ENCODE measurements around the gene SCAANT1.
A peak's percentile ranks its signal among the peaks of the same experiment; 100 is the strongest.

SCAANT1 gene

DNA sequence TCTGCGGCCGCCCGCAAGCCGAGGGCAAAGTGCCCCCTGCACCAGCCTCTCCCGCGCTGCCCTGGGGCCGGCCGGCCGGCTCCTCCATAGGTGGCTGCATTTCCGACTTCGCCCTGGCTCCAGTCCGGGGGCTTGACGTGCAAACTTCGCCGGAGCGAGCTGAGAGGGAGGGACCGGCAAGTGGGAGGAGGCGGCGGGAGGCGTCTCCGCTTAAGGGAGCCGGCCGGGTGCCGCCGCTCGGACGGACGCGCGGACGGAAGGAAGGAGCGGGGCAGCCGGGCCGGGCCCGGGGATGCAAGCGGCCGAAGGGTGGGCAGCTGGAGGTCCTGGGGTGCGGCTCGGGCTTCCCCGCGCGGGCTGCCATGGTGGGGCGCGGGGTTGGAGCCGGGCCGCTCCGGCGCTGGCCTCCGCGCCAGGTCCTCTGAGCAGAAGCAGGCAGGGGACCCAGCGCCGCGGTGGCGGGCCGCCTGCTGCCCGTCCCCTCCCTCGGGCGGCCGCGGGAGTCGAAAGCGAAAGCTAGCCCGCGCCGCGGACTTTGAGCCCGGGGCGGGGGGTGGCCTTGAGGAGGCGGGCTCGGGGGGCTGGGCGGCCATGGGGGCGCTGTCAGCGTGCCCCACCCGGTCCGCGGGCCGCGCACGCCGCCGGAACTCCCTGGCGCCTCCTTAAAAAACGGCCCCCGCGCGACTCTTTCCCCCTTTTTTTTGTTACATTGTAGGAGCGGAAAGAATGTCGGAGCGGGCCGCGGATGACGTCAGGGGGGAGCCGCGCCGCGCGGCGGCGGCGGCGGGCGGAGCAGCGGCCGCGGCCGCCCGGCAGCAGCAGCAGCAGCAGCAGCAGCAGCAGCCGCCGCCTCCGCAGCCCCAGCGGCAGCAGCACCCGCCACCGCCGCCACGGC, at the start of gene SCAANT1:
TSS of gene SCAANT1 (minus strand) at position 511 of the 895 bp plus-strand sequence.
- DNase-seq: peak; percentile 36 to 84

DNA sequence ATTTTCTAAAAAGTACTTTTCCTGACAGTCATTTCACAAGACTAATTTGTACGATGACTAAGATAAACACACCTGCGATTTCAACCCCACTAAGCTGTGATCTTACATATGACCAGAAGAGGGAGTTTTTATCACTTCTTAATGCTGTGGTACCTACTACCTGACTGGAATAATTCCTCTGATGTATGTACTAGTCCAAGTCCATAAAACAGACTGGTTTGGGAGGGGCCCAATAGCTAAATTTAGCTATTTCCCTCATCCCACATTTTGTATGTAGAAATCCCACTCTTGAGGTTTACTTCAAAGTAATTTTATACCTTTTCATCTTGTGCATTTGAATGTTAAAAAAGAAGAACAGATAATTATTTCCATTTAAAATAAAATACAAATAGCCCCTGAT, 49.7 kb upstream of the SCAANT1 start:
- DNase-seq: peak; percentile 23 to 54

DNA sequence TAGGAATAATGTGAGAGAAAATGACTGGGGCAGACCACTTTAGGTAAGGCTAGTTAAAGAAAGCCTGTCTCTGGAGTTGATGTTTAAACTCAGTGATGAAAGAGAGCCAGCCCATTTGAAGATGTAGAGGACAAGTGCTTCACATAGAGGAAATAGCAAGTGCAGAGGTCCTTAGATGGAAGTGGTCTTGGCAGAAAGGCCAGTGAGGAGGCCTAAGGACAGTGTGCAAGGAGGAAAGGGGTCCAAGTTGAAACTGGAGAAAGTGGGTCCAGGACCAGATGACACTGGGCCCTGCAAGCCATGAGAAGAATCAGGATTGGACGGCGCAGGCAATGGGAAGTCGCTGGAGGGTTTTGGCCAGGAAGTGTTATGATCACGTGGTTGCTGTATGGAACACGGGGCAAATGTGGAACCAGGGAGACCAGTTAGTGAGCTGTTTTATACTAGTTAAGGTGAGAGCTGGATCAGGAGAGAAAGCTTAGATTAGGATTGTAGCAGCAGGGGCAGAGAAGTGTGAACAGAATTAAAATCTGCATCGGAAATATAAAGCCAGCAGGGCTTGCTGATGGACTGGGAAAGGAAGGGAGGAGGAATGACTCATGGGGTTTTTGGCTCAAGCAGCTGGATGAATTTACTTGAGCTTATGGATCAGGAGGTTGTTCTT, 48.0 kb upstream of the SCAANT1 start:
- DNase-seq: no peak

DNA sequence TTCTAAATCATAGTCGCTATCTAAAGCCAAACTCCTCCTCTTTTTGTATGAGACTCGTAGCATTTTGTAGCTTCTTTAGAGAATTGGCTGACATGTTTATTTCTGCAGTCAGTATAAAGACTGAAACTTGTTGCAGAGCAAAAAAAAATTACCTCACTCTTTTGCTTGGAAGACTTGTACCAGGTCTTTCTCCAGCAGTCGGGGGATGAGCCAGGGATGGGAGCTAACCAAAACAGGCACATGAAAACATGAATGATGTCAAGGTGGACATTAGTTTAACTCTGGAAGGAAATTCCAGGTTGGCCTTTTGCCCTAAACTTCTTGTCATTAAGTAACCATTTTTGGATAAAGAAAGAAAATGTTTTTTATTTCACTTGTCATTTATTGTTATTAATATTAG, 47.0 kb upstream of the SCAANT1 start:
- DNase-seq: no peak

DNA sequence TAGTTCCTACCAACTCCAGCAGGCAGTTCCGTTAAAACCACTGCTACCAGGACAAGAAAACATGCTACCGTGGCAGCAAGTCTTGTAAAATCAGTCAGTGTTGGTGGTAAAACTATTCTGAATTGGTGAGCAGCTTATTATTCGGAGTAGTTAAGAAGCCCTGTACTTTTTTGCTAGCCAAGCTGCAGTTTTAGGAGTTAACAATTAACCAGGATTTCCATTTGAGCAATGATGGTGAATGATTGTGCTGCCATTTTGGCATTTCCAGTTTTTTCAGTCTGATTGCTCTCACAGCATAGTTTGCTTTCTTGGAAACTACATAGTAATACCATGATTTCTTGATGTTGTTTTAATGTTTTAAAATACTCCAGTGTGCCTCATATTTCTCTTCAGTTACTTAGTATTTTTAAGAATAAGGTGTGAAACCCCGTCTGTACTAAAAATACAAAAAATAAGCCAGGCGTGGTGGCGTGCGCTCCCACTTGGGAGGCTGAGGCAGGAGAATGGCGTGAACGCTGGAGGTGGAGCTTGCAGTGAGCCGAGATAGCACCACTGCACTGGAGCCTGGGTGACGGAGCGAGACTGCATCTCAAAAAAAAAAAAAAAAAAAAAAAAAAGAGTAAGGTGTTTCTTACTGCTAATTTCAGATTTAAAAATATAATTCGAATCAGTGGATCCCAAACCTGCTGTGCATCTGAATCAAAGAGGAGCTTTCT, 43.8 kb upstream of the SCAANT1 start:
- no peak for DNase-seq

DNA sequence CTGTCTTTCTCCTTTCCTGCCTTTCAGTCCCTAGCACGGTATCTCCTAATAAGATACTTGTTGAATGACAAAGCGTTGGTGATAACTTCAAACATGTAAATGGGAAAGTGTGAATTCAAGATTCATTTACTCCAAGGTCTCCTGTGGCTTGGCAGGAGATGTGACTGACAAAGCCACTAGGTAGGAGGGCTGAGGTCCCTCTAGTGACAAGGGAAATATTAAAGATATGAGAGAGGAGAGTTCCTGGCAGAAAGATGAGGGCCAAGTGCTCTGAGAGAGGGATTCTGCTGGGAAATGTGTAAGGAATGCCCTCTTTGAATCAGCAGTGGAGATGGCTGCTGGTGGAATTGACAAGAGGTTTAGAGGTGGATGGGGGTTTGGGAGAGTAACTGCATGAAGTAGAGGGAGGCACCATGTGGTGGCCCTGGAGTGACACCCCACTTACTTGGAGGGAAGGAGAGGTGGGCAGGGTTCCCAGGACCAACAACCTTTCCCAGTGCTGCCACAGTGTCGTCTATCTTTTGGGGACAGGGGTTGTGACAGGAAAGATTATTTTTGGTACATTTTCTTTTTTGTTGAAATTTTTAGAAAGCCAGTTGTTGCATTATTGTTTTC, 43.0 kb upstream of the SCAANT1 start:
- DNase-seq: no peak

DNA sequence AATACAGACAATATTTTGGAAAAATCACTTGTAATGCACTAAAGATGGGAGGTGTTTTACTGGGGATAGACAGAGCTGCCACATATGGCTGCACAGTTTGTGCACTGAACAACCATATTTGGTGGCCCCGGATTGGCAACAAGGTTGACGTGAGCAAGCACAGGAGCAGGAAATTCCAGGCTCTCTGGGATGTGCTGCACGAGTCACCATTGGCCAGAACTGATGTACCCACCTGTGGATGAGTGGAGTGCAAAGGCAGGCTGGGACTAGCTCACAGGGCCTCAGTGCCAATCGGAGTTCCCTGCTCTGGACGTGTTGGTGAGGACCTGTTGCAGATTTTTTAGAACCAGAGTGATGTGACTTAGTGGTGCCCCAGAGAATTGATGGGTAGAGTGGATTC, 42.0 kb upstream of the SCAANT1 start:
- DNase-seq: no peak

DNA sequence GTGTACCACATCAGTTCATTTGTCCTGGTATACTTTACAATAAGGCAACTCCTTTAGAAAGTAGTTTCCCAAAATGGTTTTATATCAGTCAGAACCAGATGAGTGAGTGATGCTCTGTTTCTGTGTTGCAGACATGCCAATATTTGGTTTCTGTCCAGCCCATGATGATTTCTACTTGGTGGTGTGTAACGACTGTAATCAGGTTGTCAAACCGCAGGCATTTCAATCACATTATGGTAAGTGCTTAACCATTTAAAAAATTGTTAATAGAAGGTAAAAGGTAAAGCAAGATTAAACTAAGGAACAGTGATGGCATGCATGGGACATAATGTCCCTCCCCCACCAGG, 40.0 kb upstream of the SCAANT1 start:
- DNase-seq: no peak

DNA sequence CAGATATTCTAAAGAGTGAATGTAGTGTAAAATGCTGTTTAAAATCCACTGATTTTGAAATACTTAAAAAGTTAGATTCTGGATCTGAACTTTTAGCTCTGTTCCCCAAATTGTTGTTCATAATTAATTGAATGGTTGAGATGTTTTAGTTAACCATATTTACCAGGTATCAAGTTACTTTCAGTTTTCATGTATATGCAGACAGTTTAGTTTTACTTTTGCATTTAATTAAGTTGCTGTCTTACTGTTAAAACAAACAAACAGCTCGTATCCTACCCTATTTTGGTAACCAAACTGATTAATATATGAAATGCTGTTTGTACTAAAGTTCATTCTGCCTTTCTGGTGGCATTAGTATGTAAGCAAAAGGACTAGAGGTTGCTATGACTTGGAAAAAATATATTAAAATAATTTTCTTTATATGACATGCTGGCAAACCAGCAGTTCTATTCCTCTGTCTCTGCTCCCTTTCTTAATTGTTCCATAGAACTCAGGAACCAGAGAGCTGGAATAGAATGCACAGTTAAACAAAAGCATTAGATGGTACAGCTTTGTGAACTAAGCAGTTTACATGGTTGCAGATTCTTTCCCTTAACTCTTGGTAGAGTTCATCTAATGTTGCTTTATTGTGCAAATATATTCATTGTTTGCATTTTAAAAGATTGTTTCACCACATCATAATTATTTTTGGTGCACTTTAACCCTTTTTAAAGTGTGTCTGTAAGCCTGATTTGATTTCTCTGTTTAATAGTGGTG, 39.5 kb upstream of the SCAANT1 start:
- DNase-seq: no peak

DNA sequence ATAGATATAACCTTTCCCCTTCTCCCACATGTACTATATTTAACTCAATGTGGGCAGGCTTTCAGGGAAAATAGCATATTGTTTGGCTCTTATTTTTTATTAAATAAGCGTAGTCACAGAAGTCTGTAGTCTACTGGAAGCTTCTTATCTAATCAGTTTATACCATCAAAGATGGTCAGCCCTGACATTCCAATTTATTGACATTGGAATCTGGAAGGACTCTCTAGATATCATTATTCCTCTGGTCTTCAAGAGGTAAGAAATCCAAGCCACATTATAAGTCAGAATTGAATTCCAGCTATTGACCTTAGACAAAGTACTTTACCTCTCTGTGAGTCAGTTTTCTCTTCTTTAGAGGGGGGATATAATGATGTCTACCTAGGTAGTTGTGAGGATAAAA, 38.5 kb upstream of the SCAANT1 start:
- no peak for DNase-seq

DNA sequence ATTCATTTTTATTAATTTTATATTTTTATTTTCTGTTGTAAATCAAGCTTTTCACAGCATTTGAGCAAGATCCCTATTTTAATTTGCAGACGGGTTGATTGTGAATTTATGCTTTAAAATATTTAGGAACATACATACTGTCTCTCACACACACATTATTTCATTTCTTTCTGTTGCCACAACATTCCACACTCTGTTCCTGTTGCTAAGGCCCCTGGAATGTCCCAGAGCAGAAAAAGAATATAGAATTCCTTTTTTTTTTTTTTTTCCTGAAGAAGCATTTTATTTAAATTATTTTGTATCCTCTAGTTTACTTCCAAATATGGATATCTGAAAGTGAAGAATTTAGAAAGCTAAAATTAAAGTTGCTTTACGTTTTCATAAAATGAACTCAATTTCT, 36.8 kb upstream of the SCAANT1 start:
- DNase-seq: no peak

DNA sequence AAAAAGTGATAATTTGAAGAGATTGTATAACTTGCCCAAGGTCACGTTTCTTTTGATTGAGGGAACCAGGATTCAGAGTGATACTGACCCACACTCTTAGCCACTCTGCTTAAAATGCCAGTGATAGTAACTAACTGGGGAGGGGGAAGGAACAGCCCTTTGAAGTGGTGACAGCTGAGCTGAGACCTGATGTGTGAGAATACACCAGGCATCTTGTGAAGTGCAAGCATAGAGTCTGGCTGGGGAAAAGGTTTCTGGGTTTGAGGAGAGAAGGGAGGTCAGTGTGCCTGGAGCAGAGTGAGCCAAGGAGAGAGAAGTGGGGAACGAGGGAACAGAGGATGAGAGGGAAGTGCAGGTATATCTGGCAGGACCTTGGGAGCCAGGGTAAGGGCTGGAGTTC, 35.4 kb upstream of the SCAANT1 start:
- no peak for DNase-seq

DNA sequence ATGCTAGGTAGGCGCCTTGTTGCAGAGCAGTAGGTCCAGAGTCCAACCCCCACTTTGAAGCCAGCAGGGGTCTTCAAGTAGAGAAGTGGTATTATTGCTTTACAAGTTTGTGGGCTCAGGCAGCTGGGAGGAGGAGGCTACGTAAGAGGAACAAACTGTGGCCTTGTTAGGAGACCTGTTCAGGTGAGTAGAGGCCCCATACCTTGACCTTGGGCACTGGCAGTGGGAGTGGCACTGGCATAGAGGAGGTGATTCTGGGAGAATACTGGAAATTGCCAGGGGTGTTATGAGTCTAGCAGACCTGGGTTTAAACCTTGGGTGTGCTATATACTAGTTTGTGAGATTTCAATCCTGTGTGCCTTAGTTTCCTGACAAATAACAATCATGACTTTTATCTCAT, 34.6 kb upstream of the SCAANT1 start:
- no peak for DNase-seq

DNA sequence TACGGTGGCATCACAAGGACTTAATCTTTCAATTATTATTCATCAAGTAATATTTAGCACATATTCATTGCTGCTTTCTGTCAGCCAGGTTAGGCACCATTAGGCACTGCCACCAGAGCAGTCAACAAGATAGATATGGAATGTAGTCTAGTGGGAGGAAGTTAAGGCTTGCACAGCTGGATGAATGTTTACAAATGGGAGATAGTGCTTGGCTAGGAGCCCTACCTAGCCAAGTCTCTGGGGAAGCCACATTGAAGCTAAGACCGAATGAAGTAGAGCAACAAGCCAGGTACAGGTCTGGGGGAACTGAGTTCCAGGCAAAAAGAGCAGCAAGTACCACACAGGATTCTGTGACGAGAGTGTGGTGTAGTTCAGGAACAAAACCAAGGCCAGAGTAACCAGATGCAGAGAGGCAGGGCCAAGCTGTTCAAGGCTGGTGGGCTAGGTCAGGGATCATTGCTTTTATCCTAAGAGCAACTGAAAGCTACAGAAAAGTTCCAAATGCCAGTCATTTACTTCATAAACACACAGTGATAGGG, 33.4 kb upstream of the SCAANT1 start:
- DNase-seq: no peak

DNA sequence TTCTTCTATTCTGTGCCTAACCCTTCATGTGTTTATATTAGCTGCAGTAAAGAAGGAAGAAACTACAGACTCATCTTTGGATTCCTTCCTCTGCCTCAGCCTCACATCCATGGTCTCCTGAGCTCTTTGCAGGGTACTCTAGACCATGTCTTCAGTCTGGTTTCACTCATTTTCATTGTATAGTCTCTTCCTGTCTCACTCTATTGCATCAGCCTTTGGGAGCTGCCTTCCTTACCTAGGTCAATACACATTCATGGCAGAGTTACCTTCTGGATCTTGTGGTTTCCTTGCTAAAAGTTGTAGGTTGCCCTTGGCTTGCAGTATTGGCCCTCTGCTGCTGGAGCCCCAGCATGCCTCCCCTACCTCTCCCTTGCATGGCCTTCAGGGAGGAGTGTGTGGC, 31.5 kb upstream of the SCAANT1 start:
- no peak for DNase-seq

DNA sequence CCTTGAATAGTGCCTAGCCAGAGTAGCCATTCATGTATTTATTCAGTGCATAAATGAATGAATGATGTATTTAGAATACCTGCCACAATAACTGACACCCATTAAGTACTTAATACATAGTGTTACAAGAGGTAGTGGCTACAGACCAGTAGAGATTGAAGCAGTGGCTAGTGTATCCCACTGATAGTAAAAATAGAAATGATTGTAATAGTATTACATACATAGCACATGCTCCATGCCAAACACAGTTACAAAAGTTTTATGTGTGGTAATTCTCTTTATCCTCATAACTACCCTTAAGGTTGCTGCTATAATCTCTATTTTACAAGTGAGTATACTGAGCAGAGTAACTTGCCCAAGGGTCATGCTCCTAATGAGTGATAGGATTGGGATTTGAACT, 30.3 kb upstream of the SCAANT1 start:
- no peak for DNase-seq

DNA sequence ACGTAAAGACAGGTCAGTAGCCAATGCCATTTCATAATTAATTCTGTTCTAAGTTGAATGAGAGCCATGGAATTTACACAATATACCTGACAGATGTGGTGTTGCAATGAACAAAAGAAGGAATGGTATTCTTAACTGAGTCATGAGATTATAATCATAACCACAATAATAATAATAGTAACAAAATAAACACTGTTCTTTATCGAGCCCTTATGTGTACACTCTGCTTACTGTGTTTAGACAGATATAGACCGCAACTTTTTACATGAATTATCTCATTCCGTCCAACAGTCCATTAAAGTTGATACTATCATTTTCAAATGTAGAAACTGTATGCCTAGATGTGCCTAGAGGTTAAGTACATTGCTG, 28.2 kb upstream of the SCAANT1 start:
- no peak for DNase-seq

DNA sequence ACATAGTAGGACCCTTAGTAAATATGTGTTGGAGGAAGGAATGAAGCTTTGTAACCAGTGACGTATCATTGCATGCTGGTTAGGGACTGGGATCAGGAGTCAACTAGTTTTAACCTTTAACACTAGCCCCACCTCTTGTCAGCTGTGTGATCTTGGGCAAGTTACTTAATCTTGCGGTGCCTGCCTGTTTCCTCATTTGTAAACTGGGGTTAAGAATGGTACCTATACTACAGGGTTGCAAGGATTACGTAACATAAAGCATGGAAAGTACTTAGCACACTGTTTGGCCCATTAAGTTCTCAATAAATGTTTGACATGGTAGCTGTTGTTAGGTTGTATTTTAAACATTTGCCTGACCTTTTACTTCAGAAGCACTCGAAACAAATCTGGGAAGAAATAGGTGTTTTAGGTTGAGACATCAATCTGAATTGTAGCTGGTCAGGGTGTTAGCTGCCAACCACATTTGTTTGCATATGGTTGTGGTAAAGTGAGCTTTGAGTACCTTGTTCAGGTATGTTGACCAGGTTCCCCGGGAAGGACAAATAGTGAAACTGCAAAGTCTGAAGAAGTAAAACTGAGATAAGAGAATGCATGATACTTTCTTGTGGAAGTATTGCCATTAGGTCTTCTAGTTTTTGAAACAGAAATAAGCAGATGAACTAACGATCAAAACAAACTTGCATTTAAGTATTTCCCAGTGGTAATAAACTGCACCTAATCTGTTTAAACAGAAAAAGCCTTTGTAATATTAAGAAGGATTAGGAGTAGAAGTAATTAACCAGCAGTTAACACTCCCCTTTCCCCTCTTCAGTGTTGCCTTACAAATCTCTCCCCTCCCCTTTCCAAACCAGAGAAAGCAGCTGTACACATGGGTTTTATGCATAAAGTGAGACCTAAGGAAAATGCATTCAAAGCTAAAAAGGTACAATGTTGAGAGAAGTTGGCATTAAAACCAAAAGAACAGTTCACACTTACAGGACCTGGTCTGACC, 25.8 kb upstream of the SCAANT1 start:
- DNase-seq: peak in 1 of 2 experiments; percentile 13

DNA sequence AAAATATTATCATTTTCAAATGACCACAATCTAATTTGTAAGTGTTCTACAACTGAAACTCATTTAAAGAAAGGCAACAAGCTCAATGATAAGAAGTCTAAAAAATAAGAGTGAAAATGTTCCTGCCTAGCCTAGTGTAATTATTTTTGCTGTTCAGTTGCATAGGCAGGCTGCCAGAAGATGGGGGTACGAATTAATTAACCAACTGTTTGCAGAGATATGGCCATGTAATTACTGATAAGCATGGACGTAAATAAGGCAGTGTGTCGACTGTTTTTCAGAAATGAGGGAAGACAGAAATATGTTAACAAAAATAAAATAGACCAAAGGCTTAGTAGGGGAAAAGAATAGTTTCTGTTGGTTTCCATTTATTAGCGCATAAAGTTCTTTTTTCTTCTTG, 24.7 kb upstream of the SCAANT1 start:
- DNase-seq: no peak

DNA sequence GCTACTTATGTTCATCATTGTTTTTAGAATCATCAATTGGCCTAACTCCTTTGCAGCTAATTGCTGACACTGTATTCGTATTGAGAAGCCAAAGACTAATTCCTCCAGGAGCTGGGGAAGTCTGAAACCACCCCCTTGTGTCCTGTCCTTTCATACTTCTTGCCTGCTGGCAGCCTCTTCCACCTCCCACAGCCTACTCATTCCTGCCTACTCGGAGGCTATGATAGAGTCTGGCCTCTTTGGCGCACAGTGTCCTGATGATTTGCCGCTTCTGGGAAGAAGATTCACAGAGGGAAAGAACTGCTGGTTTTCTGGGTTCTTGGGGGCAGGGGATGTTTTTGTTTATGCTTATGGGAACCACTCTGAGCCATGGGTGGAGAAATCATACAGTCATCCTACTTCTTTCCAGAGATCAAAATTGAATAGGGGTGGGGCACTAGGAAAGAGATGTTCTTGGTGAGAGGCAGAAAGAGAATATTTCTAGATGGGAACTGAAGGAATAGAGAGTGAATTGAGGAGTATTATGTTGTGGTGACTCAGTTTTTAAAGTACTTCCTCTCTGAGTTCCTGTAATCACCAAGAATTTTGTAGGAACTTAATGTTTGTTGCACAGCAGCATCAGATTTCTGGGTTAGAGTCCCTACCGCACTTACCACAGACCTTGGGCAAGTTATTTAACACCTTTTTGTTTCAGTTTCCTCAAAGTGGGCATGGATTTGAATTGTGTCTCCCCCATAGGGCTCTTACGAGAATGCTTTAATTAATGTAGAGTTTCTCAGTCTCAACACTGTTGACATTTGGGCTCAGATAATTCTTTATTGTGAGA, 22.1 kb upstream of the SCAANT1 start:
- DNase-seq: no peak

Measured in NCI-H526 (cell line).